Measurements from ENCODE around the gene FSTL4.

DNA sequence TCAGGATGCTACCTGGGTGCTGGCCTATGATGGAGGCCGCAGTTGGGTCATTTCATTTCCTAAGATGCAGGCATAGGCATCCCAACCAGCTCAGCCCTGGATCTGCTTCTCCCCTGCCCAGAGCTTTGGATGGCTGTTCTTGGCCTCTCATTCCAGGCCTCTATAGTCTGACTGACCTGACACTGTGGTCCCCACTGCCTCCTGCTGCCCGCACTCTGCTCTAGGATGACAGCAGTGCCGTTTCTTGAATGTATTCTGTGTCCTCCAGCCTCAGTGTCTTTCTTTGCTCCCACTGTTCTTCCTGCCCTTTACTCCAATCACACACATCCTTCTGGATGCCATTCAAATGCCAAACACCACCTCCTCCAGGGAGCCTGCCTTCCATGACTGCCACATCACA, 324.8 kb downstream of the FSTL4 start:
- TF ChIP-seq CTCF (IDR thresholded peaks at IDR 0.05; ENCODE audit: low read length) (peak; percentile 67), EZH2 (optimal IDR thresholded peaks at IDR 0.05; ENCODE audit: low read depth, low read length) (no peak)
